Keratinocyte (primary cell): ENCODE results near the gene RNF34. TPM values are rescaled to one million over a fixed set of nuclear protein-coding genes. Genes with fewer than 3 reads are reported as not detected.

Source experiments
- DNase-seq: peaks from one replicate; pipeline ENCODE4 v3.0.0-alpha.2; 2011; ENCODE audit warnings: low read depth, missing footprints, low spot score
- FAIRE-seq: peaks from 2 replicates; lab custom pipeline; 2011; peaks lifted over from hg19 to GRCh38; lab: Jason Lieb, UNC
- H2AFZ ChIP-seq: 2 replicates; pipeline ENCODE4 v1.6.0; 2012; ENCODE audit warnings: low read length, control low read depth, inconsistent platforms; ENCODE audit not compliant: control insufficient read depth
- H3K27ac ChIP-seq: 2 replicates; pipeline ENCODE4 v1.5.1; 2011; ENCODE audit warnings: low read length; ENCODE audit not compliant: control insufficient read depth, insufficient read depth
- H3K27me3 ChIP-seq: 3 replicates; pipeline ENCODE4 v1.6.0; 2011; ENCODE audit warnings: low read length; ENCODE audit not compliant: control insufficient read depth, insufficient read depth; ENCODE audit errors: extremely low read depth
- H3K36me3 ChIP-seq, 2 experiments: 2 replicates in 1 of 2; 3 replicates in 1 of 2; pipeline ENCODE4 v1.5.1; 2011; ENCODE audit warnings: low read length in 2 of 2, mild to moderate bottlenecking in 1 of 2; ENCODE audit not compliant: control insufficient read depth in 2 of 2, insufficient read depth in 2 of 2; ENCODE audit errors: extremely low read depth in 1 of 2
- H3K4me1 ChIP-seq: 3 replicates; pipeline ENCODE4 v1.5.1; 2011; ENCODE audit warnings: low read length; ENCODE audit not compliant: control insufficient read depth, insufficient read depth; ENCODE audit errors: extremely low read depth
- H3K4me2 ChIP-seq: 3 replicates; pipeline ENCODE4 v1.6.0; 2011; ENCODE audit warnings: low read depth, low read length; ENCODE audit not compliant: control insufficient read depth, insufficient read depth; ENCODE audit errors: extremely low read depth
- H3K4me3 ChIP-seq, 3 experiments: fragments of 200-600 bp in 1 of 3; sonication (generic) in 1 of 3; 2 replicates in 2 of 3; 3 replicates in 1 of 3; pipeline ENCODE4 v1.5.1; 2011 to 2016; ENCODE audit warnings: low read length in 3 of 3, mild to moderate bottlenecking in 3 of 3, control low read depth in 2 of 3, inconsistent platforms in 1 of 3, low read depth in 1 of 3, mixed read lengths in 1 of 3, mixed run types in 1 of 3, moderate library complexity in 1 of 3; ENCODE audit not compliant: control insufficient read depth in 2 of 3, insufficient read depth in 2 of 3; ENCODE audit errors: extremely low read depth in 1 of 3
- H3K79me2 ChIP-seq: 2 replicates; pipeline ENCODE4 v1.6.0; 2012; ENCODE audit warnings: low read length; ENCODE audit not compliant: control insufficient read depth, insufficient read depth
- H3K9ac ChIP-seq: 3 replicates; pipeline ENCODE4 v1.6.0; 2011; ENCODE audit warnings: low read length; ENCODE audit not compliant: control insufficient read depth, insufficient read depth; ENCODE audit errors: extremely low read depth
- H3K9me1 ChIP-seq: 3 replicates; pipeline ENCODE4 v1.6.0; 2011; ENCODE audit warnings: low read length; ENCODE audit not compliant: control insufficient read depth, insufficient read depth; ENCODE audit errors: extremely low read depth
- H3K9me3 ChIP-seq: 2 replicates; pipeline ENCODE4 v1.5.1; 2012; ENCODE audit warnings: low read depth, low read length; ENCODE audit not compliant: control insufficient read depth
- H4K20me1 ChIP-seq: 3 replicates; pipeline ENCODE4 v1.6.0; 2011; ENCODE audit warnings: low read length; ENCODE audit not compliant: control insufficient read depth, insufficient read depth; ENCODE audit errors: extremely low read depth
- CTCF ChIP-seq, 3 experiments: IDR thresholded peaks in 1 of 3; conservative IDR thresholded peaks in 1 of 3; optimal IDR thresholded peaks in 1 of 3; 2 replicates in 2 of 3; 3 replicates in 1 of 3; pipeline versions ENCODE3 to v1.5.1; 2011; ENCODE audit warnings: low read length in 3 of 3, mild to moderate bottlenecking in 3 of 3, moderate library complexity in 2 of 3, control low read depth in 1 of 3, inconsistent platforms in 1 of 3; ENCODE audit not compliant: insufficient read depth in 2 of 3; ENCODE audit errors: extremely low read depth in 1 of 3
- EZH2 ChIP-seq: IDR thresholded peaks from one replicate; pipeline ENCODE4 v1.6.1; 2012; ENCODE audit warnings: inconsistent platforms, mild to moderate bottlenecking, low read length, moderate library complexity
- dilution Hi-C: fragments of 300-500 bp; cut with MboI; formaldehyde crosslinking; loops from one replicate; pipeline ENCODE4 v1.7.0; 2020; ENCODE audit warnings: low sequenced_read_pairs; ENCODE audit not compliant: extremely low pct_ligation_motif_present
- polyA plus RNA-seq, 5 experiments: library from polyadenylated mRNA; depleted of rRNA in 3 of 5; stranded (reverse) in 3 of 5; stranded (forward) in 1 of 5; unstranded in 1 of 5; fragments of >200 nt; gene quantifications; 1 replicate in 1 of 5; 2 replicates in 3 of 5; 3 replicates in 1 of 5; pipeline versions ENCODE4 v1.2.1 to v1.2.3, GENCODE V29; 2011 to 2012; ENCODE audit warnings: missing spikeins in 2 of 5, low read depth in 1 of 5, low replicate concordance in 1 of 5

Gene RNF34
- polyA plus RNA-seq, 1 donor (not counting 4 experiments of a cell fraction or from before 2014, with no cell fraction given) = 39.0 TPM

- Histone ChIP-seq H3K9me1 (no peaks in the 10 kb centered on the region), H3K4me2 (no peak overlapping the region), H2AFZ (no peak overlapping the region), H3K9me3 (no peaks in the 10 kb centered on the region), H3K27ac (no peak overlapping the region), H3K27me3 (no peaks in the 10 kb centered on the region), H3K36me3 (peaks cover 0 to 2% of the 10 kb centered on the region in 2 experiments), H3K4me3 (no peak overlapping the region), H4K20me1 (peaks cover 8% of the 10 kb centered on the region), H3K79me2 (peaks cover 59% of the 10 kb centered on the region), H3K9ac (no peak overlapping the region), H3K4me1 (peaks cover 11% of the 10 kb centered on the region)
- DNase-seq (no peak), FAIRE-seq (no peak)
- dilution Hi-C loops = no loop called here
- TF ChIP-seq CTCF (optimal IDR thresholded peaks at IDR 0.05 in 1 of 3, IDR thresholded peaks at IDR 0.05 in 1 of 3, conservative IDR thresholded peaks at IDR 0.05 in 1 of 3; ENCODE audit: extremely low read depth in 1 of 3, insufficient read depth in 2 of 3, low read length in 3 of 3) (no peak), EZH2 (no peak)
Observed at GRCh38 chr12:121455766-121456420, 56.0 kb downstream of the RNF34 start.

GRCh38 chr12:121456551-121456950 is 56.6 kb downstream of the RNF34 start:
- Histone ChIP-seq H3K4me3 (no peak overlapping the region), H3K9ac (no peak overlapping the region), H4K20me1 (peaks cover 9% of the 10 kb centered on the region), H3K27ac (no peak overlapping the region), H2AFZ (no peak overlapping the region), H3K27me3 (no peaks in the 10 kb centered on the region), H3K79me2 (peaks cover 66% of the 10 kb centered on the region), H3K4me1 (peaks cover 11% of the 10 kb centered on the region), H3K4me2 (no peak overlapping the region), H3K36me3 (peaks cover 0 to 2% of the 10 kb centered on the region in 2 experiments), H3K9me3 (no peaks in the 10 kb centered on the region), H3K9me1 (no peaks in the 10 kb centered on the region)
- TF ChIP-seq CTCF (optimal IDR thresholded peaks at IDR 0.05 in 1 of 3, IDR thresholded peaks at IDR 0.05 in 1 of 3, conservative IDR thresholded peaks at IDR 0.05 in 1 of 3; ENCODE audit: extremely low read depth in 1 of 3, insufficient read depth in 2 of 3, low read length in 3 of 3) = no peak
- FAIRE-seq (no peak), DNase-seq (no peak)
- dilution Hi-C loops = no loop called here
